Activated CD8-positive, alpha-beta memory T cell treated with anti-CD3 and anti-CD28 coated beads for 1 hour (primary cell): ENCODE results near the gene ULK1.

ENCODE experiments used
- DNase-seq, 2 donors: peaks; one replicate each; pipeline ENCODE4 v3.0.0-alpha.2; 2020; ENCODE audit warnings: low read depth in 1 of 2; ENCODE audit errors: extremely low read depth in 1 of 2

ULK1 gene

DNA sequence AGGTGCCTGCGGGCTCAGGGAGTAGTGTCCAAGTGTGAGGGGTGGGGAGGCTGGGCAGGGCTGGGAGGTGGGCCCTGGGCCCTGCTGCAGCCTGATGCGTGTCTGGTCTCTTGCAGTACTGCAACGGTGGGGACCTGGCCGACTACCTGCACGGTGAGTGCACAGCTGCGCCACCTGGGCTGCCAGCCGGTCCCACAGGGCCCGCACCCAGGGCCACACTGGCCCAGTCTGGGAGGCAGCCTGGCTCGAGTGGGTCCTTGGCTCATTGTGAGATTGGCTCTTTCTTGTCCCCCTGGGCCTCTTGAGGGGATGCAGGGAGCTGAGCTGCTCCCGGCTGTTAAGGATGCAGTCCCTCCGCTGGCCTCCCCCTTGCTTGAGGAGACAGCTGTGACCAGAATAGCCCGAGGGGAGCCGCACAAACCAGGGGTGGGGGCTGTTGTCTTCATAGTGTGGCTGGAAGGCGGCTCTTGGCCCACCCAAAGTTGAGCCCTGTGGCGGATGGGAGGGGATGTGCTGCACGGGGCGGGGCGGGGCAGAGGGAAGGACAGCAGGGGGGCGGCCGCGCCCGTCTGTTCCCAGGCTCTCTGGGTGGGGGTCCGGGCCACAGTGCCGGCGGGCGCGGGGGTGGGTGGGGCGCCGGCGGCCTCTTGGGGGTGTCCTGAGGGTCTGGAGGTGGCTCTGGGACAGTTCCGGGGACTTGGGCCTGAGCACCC lies 13.1 kb downstream of the ULK1 start:
- DNase-seq = no peak

DNA sequence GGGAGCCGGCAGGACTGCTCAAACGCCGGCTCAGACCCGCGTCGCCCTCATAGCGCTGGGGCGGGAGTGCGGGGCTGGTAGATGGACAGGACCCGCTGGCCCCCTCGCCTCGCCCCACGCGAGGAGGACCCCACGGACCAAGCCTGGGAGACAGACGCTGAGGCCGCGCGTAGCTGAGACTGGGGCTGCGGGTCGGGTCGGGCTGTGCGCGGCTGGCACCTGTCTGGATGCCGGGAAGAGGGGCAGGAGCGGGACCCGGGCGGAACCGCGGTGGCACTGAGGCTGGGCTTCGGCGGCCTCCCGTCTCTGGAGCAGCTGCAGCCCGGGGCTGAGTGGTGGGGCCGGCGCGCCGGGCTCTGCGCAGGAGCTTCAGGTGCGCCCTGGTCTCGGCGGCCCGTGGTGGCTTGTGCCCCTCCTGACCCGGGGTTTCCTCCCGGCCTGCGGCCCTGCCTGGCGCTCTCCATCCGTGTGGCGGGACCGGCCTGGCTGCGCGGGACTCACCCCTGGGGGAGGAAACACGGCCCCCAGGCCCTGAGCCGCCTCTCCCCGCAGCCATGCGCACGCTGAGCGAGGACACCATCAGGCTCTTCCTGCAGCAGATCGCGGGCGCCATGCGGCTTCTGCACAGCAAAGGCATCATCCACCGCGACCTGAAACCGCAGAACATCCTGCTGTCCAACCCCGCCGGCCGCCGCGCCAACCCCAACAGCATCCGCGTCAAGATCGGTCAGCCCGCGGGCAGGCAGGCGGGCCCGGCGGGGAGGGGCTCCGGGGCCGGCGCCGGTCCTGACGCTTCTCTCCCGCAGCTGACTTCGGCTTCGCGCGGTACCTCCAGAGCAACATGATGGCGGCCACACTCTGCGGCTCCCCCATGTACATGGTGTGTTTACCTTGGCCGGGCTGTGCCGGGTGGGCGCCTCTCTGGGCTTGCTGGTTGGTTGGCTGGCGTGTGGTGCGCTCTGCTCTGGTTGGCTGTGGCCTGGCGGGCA lies 14.0 kb downstream of the ULK1 start:
- DNase-seq = no peak

- no peak for DNase-seq
Observed at GRCh38 chr12:131909081-131909751, 14.8 kb downstream of the ULK1 start.

GRCh38 chr12:131909752-131910219 lies 15.4 kb downstream of the ULK1 start:
- no peak for DNase-seq

GRCh38 chr12:131910302-131911027 lies 16.0 kb downstream of the ULK1 start:
- DNase-seq = no peak

DNA sequence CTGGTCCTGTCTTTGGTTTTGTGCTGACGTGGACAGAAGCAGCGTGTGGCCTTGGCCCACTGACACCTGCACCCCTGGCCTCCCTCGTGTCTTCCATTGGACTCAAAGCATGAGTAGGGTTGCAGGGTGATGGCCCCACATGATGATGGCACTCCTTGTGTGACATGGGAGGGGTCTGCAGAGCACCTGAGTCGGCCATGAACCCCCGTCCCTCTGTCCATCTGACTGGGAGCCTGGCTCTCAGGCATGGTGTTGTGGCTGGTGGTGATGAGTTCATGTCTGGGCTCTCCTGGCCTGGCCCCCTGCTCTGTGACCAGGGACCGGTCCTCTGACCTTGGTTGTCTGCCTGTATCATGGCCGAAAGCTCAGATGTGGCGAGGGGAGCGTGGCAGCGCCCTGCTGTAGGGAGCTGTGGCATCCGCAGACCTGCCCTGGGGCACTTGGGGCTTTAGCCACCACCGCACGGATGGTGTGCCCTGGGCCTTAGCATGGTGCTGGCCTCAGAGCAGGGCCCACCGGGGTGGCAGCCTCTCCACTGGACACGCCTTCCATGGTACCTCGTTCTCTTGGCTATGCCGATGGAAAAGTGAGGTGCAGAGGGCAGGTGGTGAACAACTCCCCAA lies 16.7 kb downstream of the ULK1 start:
- DNase-seq = no peak

- no peak for DNase-seq
Observed at GRCh38 chr12:131911851-131912477, 17.5 kb downstream of the ULK1 start.

GRCh38 chr12:131912518-131913274 lies 18.3 kb downstream of the ULK1 start:
- no peak for DNase-seq

- DNase-seq = no peak
Observed at GRCh38 chr12:131913666-131914065, 19.2 kb downstream of the ULK1 start.

DNA sequence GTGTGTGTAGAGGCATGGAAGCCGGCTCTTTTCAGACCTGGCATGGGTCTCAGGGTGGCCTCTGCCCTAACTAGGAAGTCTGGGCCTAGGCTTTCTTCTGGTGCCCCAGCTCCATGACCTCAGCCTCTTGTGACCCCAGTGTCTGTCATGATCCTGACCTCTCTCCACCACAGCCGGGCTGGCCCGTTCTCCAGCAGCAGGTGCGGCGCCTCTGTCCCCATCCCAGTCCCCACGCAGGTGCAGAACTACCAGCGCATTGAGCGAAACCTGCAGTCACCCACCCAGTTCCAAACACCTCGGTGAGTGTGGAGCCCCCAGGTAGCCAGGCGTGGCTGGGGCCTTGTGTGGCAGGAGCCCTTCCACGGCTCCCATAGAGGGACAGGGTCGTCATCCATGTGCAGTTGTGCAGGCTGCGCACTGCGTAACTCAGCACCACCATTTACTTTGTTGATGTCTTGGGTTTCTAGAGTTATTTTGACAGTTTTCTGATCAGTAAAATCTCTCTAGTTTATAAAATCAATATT lies 19.8 kb downstream of the ULK1 start:
- no peak for DNase-seq

GRCh38 chr12:131915000-131915689 lies 20.7 kb downstream of the ULK1 start:
- no peak for DNase-seq

DNA sequence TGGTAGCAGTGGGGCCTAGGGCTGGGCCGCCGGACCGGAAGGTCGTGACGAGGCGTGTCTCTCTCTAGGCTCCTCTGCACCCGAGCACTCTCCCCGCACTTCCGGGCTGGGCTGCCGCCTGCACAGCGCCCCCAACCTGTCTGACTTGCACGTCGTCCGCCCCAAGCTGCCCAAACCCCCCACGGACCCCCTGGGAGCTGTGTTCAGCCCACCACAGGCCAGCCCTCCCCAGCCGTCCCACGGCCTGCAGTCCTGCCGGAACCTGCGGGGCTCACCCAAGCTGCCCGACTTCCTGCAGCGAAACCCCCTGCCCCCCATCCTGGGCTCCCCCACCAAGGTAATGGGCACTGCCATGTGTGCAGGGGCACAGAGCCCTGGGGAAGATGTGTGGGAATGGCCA lies 21.4 kb downstream of the ULK1 start:
- DNase-seq = no peak

DNA sequence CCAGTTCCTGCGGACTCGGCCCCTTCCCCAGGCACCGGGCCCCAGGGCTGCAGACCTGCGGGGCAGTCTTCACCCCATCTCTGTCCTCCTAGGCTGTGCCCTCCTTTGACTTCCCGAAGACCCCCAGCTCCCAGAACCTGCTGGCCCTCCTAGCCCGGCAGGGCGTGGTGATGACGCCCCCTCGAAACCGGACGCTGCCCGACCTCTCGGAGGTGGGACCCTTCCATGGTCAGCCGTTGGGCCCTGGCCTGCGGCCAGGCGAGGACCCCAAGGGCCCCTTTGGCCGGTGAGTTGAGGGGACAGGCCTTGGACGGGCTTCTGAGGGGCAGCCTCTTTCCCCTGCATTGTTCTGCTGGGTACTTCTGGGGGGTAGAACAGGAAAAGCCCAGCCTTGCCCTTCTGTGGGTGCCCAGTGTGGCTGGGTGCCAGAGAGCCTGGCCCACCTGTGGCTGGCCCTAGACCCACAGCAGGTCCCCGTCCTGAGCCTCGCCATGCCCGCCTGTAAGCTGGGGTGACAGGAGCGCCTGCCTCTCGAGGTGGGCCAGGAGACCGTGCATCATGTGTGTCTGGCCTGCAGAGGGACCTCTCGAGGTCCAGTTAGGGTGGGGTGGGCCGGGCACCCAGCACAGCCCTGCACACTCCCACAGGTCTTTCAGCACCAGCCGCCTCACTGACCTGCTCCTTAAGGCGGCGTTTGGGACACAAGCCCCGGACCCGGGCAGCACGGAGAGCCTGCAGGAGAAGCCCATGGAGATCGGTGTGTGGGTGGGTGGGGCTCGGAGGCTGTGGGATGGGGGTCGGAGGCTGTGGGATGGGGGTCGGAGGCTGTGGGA lies 22.1 kb downstream of the ULK1 start:
- no peak for DNase-seq

DNA sequence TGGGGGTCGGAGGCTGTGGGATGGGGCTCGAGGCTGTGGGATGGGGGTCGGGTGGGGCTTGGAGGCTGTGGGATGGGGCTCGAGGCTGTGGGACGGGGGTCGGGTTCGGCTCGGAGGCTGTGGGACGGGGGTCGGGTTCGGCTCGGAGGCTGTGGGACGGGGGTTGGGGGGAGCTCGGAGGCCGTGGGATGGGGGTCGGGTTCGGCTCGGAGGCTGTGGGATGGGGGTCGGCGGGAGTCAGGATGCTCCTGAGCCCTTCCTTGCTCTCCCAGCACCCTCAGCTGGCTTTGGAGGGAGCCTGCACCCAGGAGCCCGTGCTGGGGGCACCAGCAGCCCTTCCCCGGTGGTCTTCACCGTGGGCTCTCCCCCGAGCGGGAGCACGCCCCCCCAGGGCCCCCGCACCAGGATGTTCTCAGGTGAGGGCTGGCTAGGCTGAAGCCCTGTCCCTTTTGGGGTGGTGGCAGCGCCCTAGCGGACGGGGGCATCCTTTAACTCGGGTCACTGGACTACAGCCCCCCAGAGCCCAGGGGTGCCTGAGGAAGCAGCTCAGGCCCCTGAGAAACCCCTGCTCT lies 22.8 kb downstream of the ULK1 start:
- no peak for DNase-seq

- no peak for DNase-seq
Observed at GRCh38 chr12:131917711-131918306, 23.4 kb downstream of the ULK1 start.

GRCh38 chr12:131918311-131919050 lies 24.1 kb downstream of the ULK1 start:
- no peak for DNase-seq
